ENCODE data around the gene PLXDC2. TPM values are rescaled to one million over a fixed set of nuclear protein-coding genes. Genes with fewer than 3 reads are reported as not detected.

PLXDC2 gene
- total and polyA plus RNA-seq, 2 experiments from 2014 or later = 13.5 to 19.4 TPM

DNA sequence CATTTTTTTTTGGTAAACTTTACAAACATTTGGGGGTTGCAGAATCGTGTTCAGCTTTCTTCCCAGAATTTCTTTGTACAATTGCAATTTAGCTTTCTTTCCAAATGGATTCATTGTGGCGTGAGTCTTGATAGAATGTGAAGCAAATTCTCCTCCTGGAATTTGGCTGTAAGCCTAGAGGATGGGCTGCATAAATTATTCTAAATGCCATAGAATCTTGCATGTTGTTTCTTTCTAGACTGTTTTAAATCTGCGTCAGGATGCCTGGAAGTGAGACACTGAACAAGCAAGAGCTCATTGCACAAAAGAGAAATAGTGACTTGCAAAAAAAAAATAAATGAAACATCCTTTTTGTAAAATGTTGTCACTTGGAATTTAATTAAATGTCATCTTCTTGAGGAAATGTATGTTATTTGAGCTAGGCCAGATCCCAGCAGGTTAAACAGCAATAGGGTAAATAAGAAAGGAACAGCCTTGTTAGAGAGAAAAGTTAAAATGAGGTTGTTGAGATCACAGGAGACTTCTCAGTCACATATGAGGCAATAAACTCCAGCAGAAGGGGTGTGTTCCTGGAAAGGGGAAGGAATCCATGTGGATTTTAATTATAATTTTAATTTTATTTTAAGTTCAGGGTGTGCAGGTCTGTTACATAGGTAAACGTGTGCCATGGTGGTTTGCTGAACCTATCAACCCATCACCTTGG lies 483.0 kb downstream of the PLXDC2 start:
- H3K4me3 ChIP-seq = no peak overlapping the region

More for the DNA sequence above, 483.0 kb downstream of the PLXDC2 start:
- TF ChIP-seq EZH2phosphoT487 (IDR thresholded peaks at IDR 0.05; ENCODE audit: unreplicated experiment) (no peak), ZNF462 (CRISPR knock-in tag; IDR thresholded peaks at IDR 0.05) (no peak), EZH2 (IDR thresholded peaks at IDR 0.05; ENCODE audit: low read depth, unreplicated experiment) (no peak), CREB1 (CRISPR knock-in tag; IDR thresholded peaks at IDR 0.05; ENCODE audit: low read depth) (no peak), CTCF (conservative IDR thresholded peaks at IDR 0.05; ENCODE audit: low read depth in 2 of 2) (no peak), ZNF331 (CRISPR knock-in tag; IDR thresholded peaks at IDR 0.05; ENCODE audit: low read depth) (no peak), POLR2AphosphoS5 (IDR thresholded peaks at IDR 0.05; ENCODE audit: low read depth) (no peak), STAT1 (IDR thresholded peaks at IDR 0.05; ENCODE audit: unreplicated experiment) (no peak), NANOG (IDR thresholded peaks at IDR 0.05; ENCODE audit: borderline replicate concordance) (no peak)
- Histone ChIP-seq H2AFZ (no peak overlapping the region), H3K9me2 (ENCODE audit: insufficient read depth) (no peaks in the 10 kb centered on the region; the same call in 1 of the 2 replicates), H4K20me1 (replicated peaks; ENCODE audit: insufficient read depth) (no peaks in the 10 kb centered on the region), H3K27me3 (ENCODE audit: insufficient read depth) (no peaks in the 10 kb centered on the region), H3K4me1 (ENCODE audit: insufficient read depth) (no peaks in the 10 kb centered on the region), H3K36me3 (ENCODE audit: insufficient read depth) (peaks cover 11% of the 10 kb centered on the region; the same call in 1 of the 2 replicates), H3F3A (replicated peaks; ENCODE audit: low read depth) (no peaks in the 10 kb centered on the region), H3K79me2 (replicated peaks; ENCODE audit: insufficient read depth) (no peaks in the 10 kb centered on the region), H3K4me2 (no peak overlapping the region; the same call in 1 of the 2 replicates), H3K27ac (ENCODE audit: low read depth) (0 out of 2 replicates have a peak overlapping the region, but pooled peaks have one; percentile 7)
- peaks cover 5% of the 10 kb centered on the region; the same call in 2 of the 3 replicates for H3K4me1 Mint-ChIP-seq
- H3K36me3 Mint-ChIP-seq (ENCODE audit: low read depth) = peaks cover 74% of the 10 kb centered on the region
- no peak overlapping the region for H3K4me3 Mint-ChIP-seq
- peaks cover 3% of the 10 kb centered on the region for H3K27me3 Mint-ChIP-seq (ENCODE audit: insufficient read depth, low read depth, poor library complexity)
- no peak overlapping the region for H3K27ac Mint-ChIP-seq
- ATAC-seq (no peak), DNase-seq (ENCODE audit: low spot score) (peak; percentile 22)
- peaks cover 75% of the 10 kb centered on the region for H3K9me3 Mint-ChIP-seq
